ENCODE data around the gene TENM4.

GRCh38 chr11:79195209-79195608, 245.6 kb downstream of the TENM4 start:
- TF ChIP-seq REST (IDR thresholded peaks at IDR 0.05; ENCODE audit: insufficient read depth in 1 of 2, low read depth in 2 of 2, low read length in 1 of 2) (no peak), CTCF (IDR thresholded peaks at IDR 0.05) (no peak)
